Activated CD4-positive, alpha-beta T cell treated with anti-CD3 and anti-CD28 coated beads, Interleukin-2, amount 10 ng/mL, durations not matched to agents 24 days and 14 days (primary cell): ENCODE data around the gene NAPEPLD. TPM values are rescaled to one million over a fixed set of nuclear protein-coding genes. Genes with fewer than 3 reads are reported as not detected.

Experiments used
- DNase-seq: peaks from one replicate; pipeline ENCODE4 v3.0.0; 2022
- H3K27ac Mint-ChIP-seq: one replicate; pipeline ENCODE4 v1.8.0; 2022; ENCODE audit warnings: mild to moderate bottlenecking, mixed read lengths
- H3K27me3 Mint-ChIP-seq: one replicate; pipeline ENCODE4 v1.8.0; 2022; ENCODE audit warnings: mixed read lengths
- H3K36me3 Mint-ChIP-seq: one replicate; pipeline ENCODE4 v1.8.0; 2022; ENCODE audit warnings: low read depth, mild to moderate bottlenecking, mixed read lengths
- H3K4me1 Mint-ChIP-seq: one replicate; pipeline ENCODE4 v1.8.0; 2021; ENCODE audit warnings: mixed read lengths
- H3K4me3 Mint-ChIP-seq: one replicate; pipeline ENCODE4 v1.8.0; 2022; ENCODE audit warnings: mild to moderate bottlenecking, moderate library complexity, mixed read lengths
- H3K9me3 Mint-ChIP-seq: one replicate; pipeline ENCODE4 v1.8.0; 2021; ENCODE audit warnings: mixed read lengths
- intact Hi-C: fragments of 100-400 bp; cut with micrococcal nuclease; formaldehyde crosslinking; loops from one replicate; pipeline ENCODE4 v1.15.1; 2023
- total RNA-seq: library from RNA; stranded (reverse); gene quantifications from 2 replicates; pipeline ENCODE4 v1.2.3, GENCODE V29; 2022

Gene NAPEPLD
- total RNA-seq, 1 donor from 2014 or later = 10.1 TPM

- DNase-seq = no peak
- no peak overlapping the region for H3K27ac Mint-ChIP-seq
- H3K4me3 Mint-ChIP-seq = no peak overlapping the region
- H3K27me3 Mint-ChIP-seq = no peaks in the 10 kb centered on the region
- intact Hi-C loops = no loop called here
- H3K4me1 Mint-ChIP-seq = no peaks in the 10 kb centered on the region
- peaks cover 5% of the 10 kb centered on the region for H3K36me3 Mint-ChIP-seq
- no peaks in the 10 kb centered on the region for H3K9me3 Mint-ChIP-seq
Observed at GRCh38 chr7:103132995-103133688, 15.8 kb downstream of the NAPEPLD start.

DNA sequence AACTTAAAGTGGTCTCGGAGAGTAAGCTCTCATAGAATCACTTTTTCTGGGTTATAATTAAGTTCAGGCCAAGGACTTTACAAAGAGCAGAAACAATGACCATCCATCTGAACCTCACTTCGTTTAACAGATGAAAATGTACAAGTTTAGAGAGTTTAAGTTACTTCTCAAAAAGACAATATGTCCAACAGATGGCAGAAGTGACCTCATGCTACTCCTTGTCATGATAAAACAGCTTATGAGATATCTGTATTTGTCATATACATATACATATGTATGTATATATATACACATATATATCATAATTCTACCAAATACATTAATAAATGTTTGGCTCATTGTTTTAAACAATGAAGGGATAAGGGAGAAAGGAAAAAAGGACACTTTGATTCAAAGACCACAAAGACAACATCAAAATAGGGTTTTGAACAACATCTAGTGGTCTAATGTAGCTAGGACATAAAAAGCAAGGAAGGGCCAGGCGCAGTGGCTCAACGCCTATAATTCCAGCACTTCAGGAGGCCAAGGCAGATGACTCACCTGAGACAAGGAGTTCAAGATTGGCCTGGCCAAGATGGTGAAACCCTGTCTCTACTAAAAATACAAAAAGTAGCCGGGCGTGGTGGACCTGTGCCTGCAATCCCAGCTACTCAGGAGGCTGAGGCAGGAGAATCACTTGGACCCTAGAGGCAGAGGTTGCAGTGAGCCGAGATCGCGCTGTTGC lies 17.8 kb downstream of the NAPEPLD start:
- Mint-ChIP-seq H3K4me3 (no peak overlapping the region), H3K27ac (no peak overlapping the region), H3K27me3 (no peaks in the 10 kb centered on the region), H3K36me3 (peaks cover 19% of the 10 kb centered on the region), H3K4me1 (no peaks in the 10 kb centered on the region), H3K9me3 (no peaks in the 10 kb centered on the region)
- intact Hi-C loops = no loop called here
- no peak for DNase-seq

- Mint-ChIP-seq H3K27ac (no peak overlapping the region), H3K36me3 (peaks cover 19% of the 10 kb centered on the region), H3K4me3 (no peak overlapping the region), H3K9me3 (no peaks in the 10 kb centered on the region), H3K27me3 (no peaks in the 10 kb centered on the region), H3K4me1 (no peaks in the 10 kb centered on the region)
- intact Hi-C loops = no loop called here
- DNase-seq = no peak
Observed at GRCh38 chr7:103129702-103130549, 19.0 kb downstream of the NAPEPLD start.

DNA sequence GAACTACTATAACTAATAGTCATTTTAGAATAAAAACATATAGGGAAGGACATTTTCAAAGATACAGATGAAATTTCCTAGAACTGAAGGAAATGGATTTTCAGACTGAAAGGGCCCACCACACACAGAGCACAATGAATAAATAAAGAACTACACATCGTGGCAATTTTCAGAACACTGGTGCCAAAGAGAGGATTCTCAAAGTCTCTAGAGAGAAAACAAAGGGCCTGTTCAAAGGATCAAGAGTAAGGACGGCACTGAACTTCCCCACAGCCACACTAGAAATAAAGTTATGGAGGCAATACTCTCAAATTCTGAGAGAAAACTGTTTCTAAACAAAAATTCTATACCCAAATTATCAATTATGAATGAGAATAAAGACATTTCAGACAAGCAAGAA lies 21.9 kb downstream of the NAPEPLD start:
- Mint-ChIP-seq H3K4me3 (no peak overlapping the region), H3K27ac (no peak overlapping the region), H3K36me3 (peaks cover 24% of the 10 kb centered on the region), H3K4me1 (no peaks in the 10 kb centered on the region), H3K27me3 (no peaks in the 10 kb centered on the region), H3K9me3 (no peaks in the 10 kb centered on the region)
- DNase-seq = no peak
- intact Hi-C loops = no loop called here

GRCh38 chr7:103124429-103124979 lies 24.4 kb downstream of the NAPEPLD start:
- H3K9me3 Mint-ChIP-seq = no peaks in the 10 kb centered on the region
- DNase-seq = no peak
- H3K27ac Mint-ChIP-seq = no peak overlapping the region
- H3K27me3 Mint-ChIP-seq = no peaks in the 10 kb centered on the region
- no peak overlapping the region for H3K4me3 Mint-ChIP-seq
- intact Hi-C loops = no loop called here
- peaks cover 29% of the 10 kb centered on the region for H3K36me3 Mint-ChIP-seq
- no peaks in the 10 kb centered on the region for H3K4me1 Mint-ChIP-seq

DNA sequence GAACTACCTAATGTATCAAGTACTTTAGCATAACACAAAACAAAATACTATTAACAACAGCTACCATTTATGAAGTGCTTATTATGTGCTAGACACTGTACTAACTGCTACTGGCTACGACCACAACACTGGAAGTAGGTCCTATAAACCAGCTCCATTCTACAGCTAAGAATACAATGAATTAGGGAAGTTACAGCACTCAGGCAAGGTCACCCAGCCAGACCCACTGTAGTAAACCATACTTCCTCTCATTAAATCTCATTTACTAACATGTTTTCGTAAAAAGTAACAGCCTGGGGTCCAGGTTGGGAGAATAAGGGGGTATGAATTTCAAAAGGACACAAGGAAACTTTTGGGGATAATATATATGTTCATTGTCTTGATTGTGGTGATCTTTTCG lies 25.4 kb downstream of the NAPEPLD start:
- no peak overlapping the region for H3K27ac Mint-ChIP-seq
- H3K36me3 Mint-ChIP-seq = peaks cover 30% of the 10 kb centered on the region
- no peak overlapping the region for H3K4me3 Mint-ChIP-seq
- no peaks in the 10 kb centered on the region for H3K4me1 Mint-ChIP-seq
- DNase-seq = no peak
- no peaks in the 10 kb centered on the region for H3K9me3 Mint-ChIP-seq
- no peaks in the 10 kb centered on the region for H3K27me3 Mint-ChIP-seq
- intact Hi-C loops = no loop called here

DNA sequence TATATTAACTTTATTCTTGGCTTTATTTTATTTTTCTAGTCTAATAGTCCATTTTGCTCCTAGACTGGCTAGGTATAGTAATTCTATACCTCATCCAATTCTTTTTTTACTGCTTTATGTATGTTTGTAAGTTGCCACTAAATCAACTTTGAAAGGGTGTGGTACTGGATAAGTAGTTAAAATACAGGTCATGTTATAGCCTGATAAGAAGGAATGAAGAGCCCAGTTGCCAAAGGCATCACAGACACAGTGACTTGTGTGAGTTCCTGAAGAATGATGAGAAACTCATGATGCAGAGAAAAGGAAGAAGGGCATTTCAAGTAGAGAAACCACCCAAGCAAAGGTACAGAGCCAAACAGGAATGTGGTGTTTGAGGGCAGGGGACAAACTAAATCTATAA lies 27.3 kb downstream of the NAPEPLD start:
- Mint-ChIP-seq H3K27ac (no peak overlapping the region), H3K36me3 (peaks cover 16% of the 10 kb centered on the region), H3K27me3 (no peaks in the 10 kb centered on the region), H3K9me3 (no peaks in the 10 kb centered on the region), H3K4me1 (no peaks in the 10 kb centered on the region), H3K4me3 (no peak overlapping the region)
- no peak for DNase-seq
- intact Hi-C loops = no loop called here

DNA sequence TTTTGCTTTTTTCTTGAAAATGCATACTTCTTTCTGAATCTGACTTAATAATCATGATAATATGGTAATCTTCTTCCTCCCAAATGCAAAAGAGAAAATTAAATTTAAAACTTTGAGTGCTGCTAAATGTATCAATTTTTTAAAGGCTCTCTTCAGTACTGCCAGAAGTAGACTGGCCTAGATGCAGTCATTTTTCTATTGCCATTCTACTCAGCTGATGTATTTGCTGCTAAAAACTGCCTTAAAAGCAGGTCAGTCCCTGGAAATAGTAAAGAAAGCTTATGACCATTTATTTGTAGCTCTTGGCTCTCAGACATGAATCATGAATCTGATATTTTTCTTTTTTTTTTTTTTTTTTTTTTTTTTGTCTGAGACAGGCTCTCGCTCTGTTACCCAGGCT lies 28.5 kb downstream of the NAPEPLD start:
- DNase-seq = no peak
- Mint-ChIP-seq H3K4me3 (no peak overlapping the region), H3K36me3 (peaks cover 11% of the 10 kb centered on the region), H3K9me3 (no peaks in the 10 kb centered on the region), H3K27ac (no peak overlapping the region), H3K4me1 (no peaks in the 10 kb centered on the region), H3K27me3 (no peaks in the 10 kb centered on the region)
- intact Hi-C loops = no loop called here

- no peaks in the 10 kb centered on the region for H3K4me1 Mint-ChIP-seq
- H3K4me3 Mint-ChIP-seq = no peak overlapping the region
- no peaks in the 10 kb centered on the region for H3K27me3 Mint-ChIP-seq
- DNase-seq = no peak
- no peaks in the 10 kb centered on the region for H3K9me3 Mint-ChIP-seq
- peaks cover 13% of the 10 kb centered on the region for H3K36me3 Mint-ChIP-seq
- intact Hi-C loops = no loop called here
- no peak overlapping the region for H3K27ac Mint-ChIP-seq
Observed at GRCh38 chr7:103119791-103120291, 29.1 kb downstream of the NAPEPLD start.

DNA sequence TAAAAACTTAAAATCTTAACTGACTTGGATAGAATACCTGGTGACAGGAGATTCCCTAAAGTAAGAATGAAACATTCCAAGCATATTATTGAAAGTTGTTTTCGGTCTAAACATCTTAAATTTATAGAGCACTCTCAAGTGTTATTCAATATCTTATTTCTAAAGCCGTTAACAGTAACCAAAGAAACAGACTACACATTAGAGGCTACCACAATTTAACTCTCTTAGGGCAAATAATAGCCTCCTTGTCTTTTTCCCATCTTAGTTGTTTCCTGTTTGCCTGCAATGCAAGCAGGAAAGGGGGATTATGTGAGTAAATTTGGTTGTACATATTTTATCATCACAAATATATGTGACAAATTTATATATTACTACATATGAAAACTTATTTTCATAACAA lies 31.4 kb downstream of the NAPEPLD start:
- Mint-ChIP-seq H3K27ac (no peak overlapping the region), H3K27me3 (no peaks in the 10 kb centered on the region), H3K4me3 (no peak overlapping the region), H3K36me3 (peaks cover 18% of the 10 kb centered on the region), H3K9me3 (no peaks in the 10 kb centered on the region), H3K4me1 (peaks cover 6% of the 10 kb centered on the region)
- no peak for DNase-seq
- intact Hi-C loops = no loop called here

DNA sequence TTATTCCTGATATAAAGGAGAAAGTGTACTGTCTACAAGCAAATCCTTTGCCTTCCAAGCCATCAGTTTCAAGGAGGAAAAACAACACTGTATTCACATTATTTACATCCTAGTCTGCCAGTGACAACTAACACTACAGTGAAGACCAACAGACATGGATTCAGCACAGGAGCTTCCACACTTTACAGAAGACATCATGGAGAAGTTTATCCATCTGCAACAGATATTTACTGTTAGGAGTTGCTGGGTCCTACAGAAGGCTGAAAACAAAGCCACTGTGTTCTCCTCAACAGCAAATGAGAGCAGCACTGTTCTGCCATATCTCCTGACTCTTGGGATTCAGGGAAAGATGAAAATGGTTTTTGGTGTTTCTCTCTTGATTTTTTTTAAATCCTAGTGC lies 31.9 kb downstream of the NAPEPLD start:
- H3K4me1 Mint-ChIP-seq = peaks cover 6% of the 10 kb centered on the region
- DNase-seq = no peak
- H3K36me3 Mint-ChIP-seq = peaks cover 18% of the 10 kb centered on the region
- no peaks in the 10 kb centered on the region for H3K27me3 Mint-ChIP-seq
- H3K4me3 Mint-ChIP-seq = no peak overlapping the region
- no peak overlapping the region for H3K27ac Mint-ChIP-seq
- intact Hi-C loops = no loop called here
- H3K9me3 Mint-ChIP-seq = no peaks in the 10 kb centered on the region

DNA sequence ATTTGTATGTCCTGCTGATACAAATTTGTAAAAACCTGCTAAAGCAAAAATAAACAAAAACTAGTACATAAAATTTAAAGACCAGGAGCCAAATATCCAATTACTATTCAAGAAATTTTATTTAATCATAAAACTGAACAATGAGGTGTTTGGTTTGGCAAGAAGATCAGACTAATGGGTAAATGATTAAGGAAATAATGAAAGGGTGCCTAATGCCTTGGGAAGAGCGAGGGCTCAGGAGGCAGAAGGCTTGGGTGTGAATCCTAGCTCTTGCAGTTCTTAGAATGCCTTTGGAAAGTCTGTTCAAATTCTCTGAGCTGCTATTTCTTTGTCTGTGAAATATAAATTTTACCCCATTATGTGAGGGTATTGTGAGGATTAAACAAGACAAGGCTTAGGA lies 32.4 kb downstream of the NAPEPLD start:
- no peak for DNase-seq
- H3K36me3 Mint-ChIP-seq = peaks cover 23% of the 10 kb centered on the region
- no peaks in the 10 kb centered on the region for H3K9me3 Mint-ChIP-seq
- no peaks in the 10 kb centered on the region for H3K27me3 Mint-ChIP-seq
- H3K27ac Mint-ChIP-seq = no peak overlapping the region
- H3K4me1 Mint-ChIP-seq = peaks cover 6% of the 10 kb centered on the region
- no peak overlapping the region for H3K4me3 Mint-ChIP-seq
- intact Hi-C loops = no loop called here

- Mint-ChIP-seq H3K27ac (no peak overlapping the region), H3K4me1 (peaks cover 6% of the 10 kb centered on the region), H3K4me3 (no peak overlapping the region), H3K27me3 (no peaks in the 10 kb centered on the region), H3K36me3 (peaks cover 30% of the 10 kb centered on the region), H3K9me3 (peaks cover 3% of the 10 kb centered on the region)
- intact Hi-C loops = no loop called here
- DNase-seq = no peak
Observed at GRCh38 chr7:103115771-103116170, 33.1 kb downstream of the NAPEPLD start.

DNA sequence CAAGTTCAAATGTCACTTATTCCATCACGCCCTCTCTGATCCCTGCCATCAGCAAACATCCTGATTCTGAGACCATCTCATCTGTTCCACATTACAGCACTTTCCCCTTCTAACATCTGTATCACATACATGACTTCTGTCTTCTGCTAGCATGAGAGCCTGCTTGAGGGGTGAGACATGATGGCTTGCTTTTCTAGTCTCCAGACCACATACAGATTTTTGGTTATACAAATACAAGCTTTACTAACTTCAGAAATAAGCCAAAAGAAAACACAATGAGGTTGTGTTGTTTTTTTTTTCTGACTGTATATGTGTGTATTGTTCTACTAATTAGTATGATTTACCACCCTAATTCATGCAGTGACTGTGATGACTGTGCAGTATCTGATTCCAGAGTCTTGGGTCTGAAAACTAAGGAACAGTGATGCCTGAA lies 34.3 kb downstream of the NAPEPLD start:
- Mint-ChIP-seq H3K36me3 (peaks cover 36% of the 10 kb centered on the region), H3K9me3 (peaks cover 7% of the 10 kb centered on the region), H3K4me1 (peaks cover 6% of the 10 kb centered on the region), H3K27ac (no peak overlapping the region), H3K4me3 (no peak overlapping the region), H3K27me3 (no peaks in the 10 kb centered on the region)
- no peak for DNase-seq
- intact Hi-C loops = no loop called here
